ENCODE data around the gene DROSHA.

DNA sequence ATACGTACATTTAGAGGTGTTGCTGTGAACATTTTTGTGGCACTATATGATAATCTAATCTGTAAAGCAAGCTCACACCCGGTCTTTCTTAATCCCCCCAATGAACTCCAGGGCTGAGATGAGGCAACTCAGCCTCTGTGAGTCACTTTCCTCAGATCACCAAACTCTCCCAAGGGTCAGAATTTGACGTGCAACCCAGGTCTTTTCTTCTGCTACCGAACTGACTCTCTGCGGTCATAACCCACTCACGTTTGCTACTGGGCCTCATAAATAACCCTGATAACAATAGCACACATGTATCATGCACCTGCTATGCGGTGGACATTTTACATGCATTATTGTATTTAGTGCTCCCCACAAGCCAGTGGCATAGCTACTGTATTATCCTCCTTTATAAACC, 153.1 kb downstream of the DROSHA start:
- TF ChIP-seq, protein P1, sequence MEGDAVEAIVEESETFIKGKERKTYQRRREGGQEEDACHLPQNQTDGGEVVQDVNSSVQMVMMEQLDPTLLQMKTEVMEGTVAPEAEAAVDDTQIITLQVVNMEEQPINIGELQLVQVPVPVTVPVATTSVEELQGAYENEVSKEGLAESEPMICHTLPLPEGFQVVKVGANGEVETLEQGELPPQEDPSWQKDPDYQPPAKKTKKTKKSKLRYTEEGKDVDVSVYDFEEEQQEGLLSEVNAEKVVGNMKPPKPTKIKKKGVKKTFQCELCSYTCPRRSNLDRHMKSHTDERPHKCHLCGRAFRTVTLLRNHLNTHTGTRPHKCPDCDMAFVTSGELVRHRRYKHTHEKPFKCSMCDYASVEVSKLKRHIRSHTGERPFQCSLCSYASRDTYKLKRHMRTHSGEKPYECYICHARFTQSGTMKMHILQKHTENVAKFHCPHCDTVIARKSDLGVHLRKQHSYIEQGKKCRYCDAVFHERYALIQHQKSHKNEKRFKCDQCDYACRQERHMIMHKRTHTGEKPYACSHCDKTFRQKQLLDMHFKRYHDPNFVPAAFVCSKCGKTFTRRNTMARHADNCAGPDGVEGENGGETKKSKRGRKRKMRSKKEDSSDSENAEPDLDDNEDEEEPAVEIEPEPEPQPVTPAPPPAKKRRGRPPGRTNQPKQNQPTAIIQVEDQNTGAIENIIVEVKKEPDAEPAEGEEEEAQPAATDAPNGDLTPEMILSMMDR (optimal IDR thresholded peaks at IDR 0.05 in 1 of 3, IDR thresholded peaks at IDR 0.05 in 1 of 3, conservative IDR thresholded peaks at IDR 0.05 in 1 of 3; ENCODE audit: extremely low read depth in 1 of 3, insufficient read depth in 2 of 3, low read length in 3 of 3): no peak
- no peak for TF ChIP-seq EZH2 (IDR thresholded peaks at IDR 0.05; ENCODE audit: low read length)

Measured in keratinocyte (primary cell).